Fibroblast of the aortic adventitia (primary cell): ENCODE measurements around the gene SIAH3. TPM values are rescaled to one million over a fixed set of nuclear protein-coding genes. Genes with fewer than 3 reads are reported as not detected.

Experiments
- DNase-seq: peaks from one replicate; pipeline ENCODE4 v3.0.0-alpha.2; 2010; ENCODE audit warnings: low read depth
- H3K4me3 ChIP-seq: 2 replicates; pipeline ENCODE4 v1.5.1; 2011; ENCODE audit warnings: low read depth, mild to moderate bottlenecking, control low read depth, low read length, moderate library complexity
- CTCF ChIP-seq: IDR thresholded peaks from 2 replicates; pipeline ENCODE4 v1.5.1; 2011; ENCODE audit warnings: mild to moderate bottlenecking, low read length, control low read depth, inconsistent platforms; ENCODE audit not compliant: insufficient read depth
- total RNA-seq: library from RNA; depleted of rRNA; stranded (reverse); fragments of >200 nt; gene quantifications from 2 replicates; pipeline ENCODE4 v1.2.3, GENCODE V29; 2012; ENCODE audit warnings: low replicate concordance

The SIAH3 gene
- total RNA-seq, 1 donor = not detected

- DNase-seq = no peak
- no peak overlapping the region for H3K4me3 ChIP-seq
- no peak for TF ChIP-seq CTCF
Measured at GRCh38 chr13:45800485-45800884, 51.1 kb downstream of the SIAH3 start.

GRCh38 chr13:45799451-45799850, 52.1 kb downstream of the SIAH3 start:
- no peak for TF ChIP-seq CTCF
- peak; percentile 20 for DNase-seq
- no peak overlapping the region for H3K4me3 ChIP-seq

- no peak for DNase-seq
- no peak overlapping the region for H3K4me3 ChIP-seq
- TF ChIP-seq CTCF = no peak
Measured at GRCh38 chr13:45798851-45799250, 52.7 kb downstream of the SIAH3 start.

GRCh38 chr13:45796426-45797235, 54.9 kb downstream of the SIAH3 start:
- DNase-seq = no peak
- no peak overlapping the region for H3K4me3 ChIP-seq
- no peak for TF ChIP-seq CTCF

- no peak for TF ChIP-seq CTCF
- no peak for DNase-seq
- no peak overlapping the region for H3K4me3 ChIP-seq
Measured at GRCh38 chr13:45792827-45793303, 58.7 kb downstream of the SIAH3 start.

- no peak for TF ChIP-seq CTCF
- H3K4me3 ChIP-seq = no peak overlapping the region
- no peak for DNase-seq
Measured at GRCh38 chr13:45788011-45788410, 63.5 kb downstream of the SIAH3 start.
